ENCODE data around the gene ECI1.

The ECI1 gene

DNA sequence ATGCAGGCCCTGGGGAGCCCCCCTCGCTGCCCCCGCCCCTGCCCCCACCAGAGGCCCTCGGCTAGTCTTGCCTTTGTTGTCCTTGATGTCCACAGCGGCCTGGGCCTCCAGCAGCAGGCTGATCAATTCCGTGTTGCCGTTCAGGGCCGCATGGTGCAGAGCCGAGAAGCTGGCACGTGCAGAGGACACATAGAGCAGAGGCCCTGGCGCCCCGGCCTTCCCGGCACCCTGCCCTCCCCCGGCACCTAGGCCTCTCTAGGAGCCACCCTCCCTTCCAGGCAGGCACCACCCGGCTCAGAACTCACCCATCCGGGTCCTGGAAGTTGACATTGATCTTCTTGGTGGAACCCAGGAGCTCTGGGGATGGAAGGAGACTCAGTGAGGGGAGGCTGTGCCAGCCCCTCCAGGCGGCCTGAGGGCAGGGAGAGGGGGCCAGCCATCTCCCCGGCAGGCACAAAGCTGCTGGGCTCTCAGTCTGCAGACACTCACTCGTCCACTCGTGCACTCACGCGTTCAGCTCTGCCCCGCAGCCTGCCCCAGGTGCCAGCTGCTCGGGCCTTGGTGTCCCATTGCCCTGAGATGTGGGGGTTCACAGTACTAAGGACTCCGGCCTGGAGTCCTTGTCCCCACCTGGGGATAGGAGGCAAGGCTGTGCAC is 61.3 kb downstream of the ECI1 start:
- CTCF ChIA-PET, result interaction anchor here (0.5 kb wide), 1 partner anchor 599 kb away, joined by 3 read pairs; no protein-coding TSS in a partner anchor
- no peak for DNase-seq (ENCODE audit: low spot score)
- TF ChIP-seq, protein P1, sequence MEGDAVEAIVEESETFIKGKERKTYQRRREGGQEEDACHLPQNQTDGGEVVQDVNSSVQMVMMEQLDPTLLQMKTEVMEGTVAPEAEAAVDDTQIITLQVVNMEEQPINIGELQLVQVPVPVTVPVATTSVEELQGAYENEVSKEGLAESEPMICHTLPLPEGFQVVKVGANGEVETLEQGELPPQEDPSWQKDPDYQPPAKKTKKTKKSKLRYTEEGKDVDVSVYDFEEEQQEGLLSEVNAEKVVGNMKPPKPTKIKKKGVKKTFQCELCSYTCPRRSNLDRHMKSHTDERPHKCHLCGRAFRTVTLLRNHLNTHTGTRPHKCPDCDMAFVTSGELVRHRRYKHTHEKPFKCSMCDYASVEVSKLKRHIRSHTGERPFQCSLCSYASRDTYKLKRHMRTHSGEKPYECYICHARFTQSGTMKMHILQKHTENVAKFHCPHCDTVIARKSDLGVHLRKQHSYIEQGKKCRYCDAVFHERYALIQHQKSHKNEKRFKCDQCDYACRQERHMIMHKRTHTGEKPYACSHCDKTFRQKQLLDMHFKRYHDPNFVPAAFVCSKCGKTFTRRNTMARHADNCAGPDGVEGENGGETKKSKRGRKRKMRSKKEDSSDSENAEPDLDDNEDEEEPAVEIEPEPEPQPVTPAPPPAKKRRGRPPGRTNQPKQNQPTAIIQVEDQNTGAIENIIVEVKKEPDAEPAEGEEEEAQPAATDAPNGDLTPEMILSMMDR (conservative IDR thresholded peaks at IDR 0.05; ENCODE audit: low read depth), result no peak
- POLR2A ChIA-PET (ENCODE audit: low non-redundant PET), result no interaction called here
- peak overlapping the region; percentile 10; the same call in 1 of the 2 replicates for H3K27ac ChIP-seq
